K562 (cell line): ENCODE data around the gene ACTR1B. TPM values are rescaled to one million over a fixed set of nuclear protein-coding genes. Genes with fewer than 3 reads are reported as not detected.

ENCODE experiments used
- BACH1 ChIP-seq: fragments of 200-800 bp; sonication (Bioruptor generic); IDR thresholded peaks from 2 replicates; pipeline ENCODE4 v1.6.1; 2016; ENCODE audit warnings: missing genetic modification characterization, missing compliant biosample characterization
- BDP1 ChIP-seq: IDR thresholded peaks from 3 replicates; pipeline ENCODE4 v1.6.1; 2011; ENCODE audit not compliant: insufficient read length, insufficient read depth
- CHD7 ChIP-seq: fragments of 200-600 bp; sonication (generic); IDR thresholded peaks from one replicate; pipeline ENCODE4 v1.6.1; 2012; ENCODE audit warnings: mild to moderate bottlenecking, low read depth, low read length, inconsistent platforms
- PBX2 ChIP-seq, 2 experiments: IDR thresholded peaks in 1 of 2; conservative IDR thresholded peaks in 1 of 2; 2 replicates each; pipeline ENCODE4 v1.6.1; 2016; ENCODE audit warnings: low read depth in 2 of 2, mild to moderate bottlenecking in 1 of 2, missing compliant biosample characterization in 1 of 2, missing genetic modification characterization in 1 of 2, moderate library complexity in 1 of 2
- PRPF4 ChIP-seq: fragments of 200-400 bp; formaldehyde crosslinking; IDR thresholded peaks from one replicate; pipeline ENCODE4 v1.6.1; 2017; ENCODE audit warnings: low read length, low read depth, mild to moderate bottlenecking; ENCODE audit not compliant: insufficient read depth, poor library complexity, severe bottlenecking
- ZNF778 ChIP-seq: fragments of 450-650 bp; formaldehyde crosslinking; IDR thresholded peaks from 2 replicates; pipeline ENCODE4 v1.4.0; 2020; ENCODE audit warnings: mild to moderate bottlenecking, moderate library complexity
- polyA plus RNA-seq, 8 experiments: library from polyadenylated mRNA; depleted of rRNA in 4 of 8; stranded (reverse) in 5 of 8; unstranded in 3 of 8; fragments of >200 nt; fragmentation: Nextera tagmentation in 2 of 8; fragmentation: Illumina TruSeq in 1 of 8; extraction: Ambion mirVana in 2 of 8; extraction: Trizol in 1 of 8; gene quantifications; 2 replicates each; pipeline versions ENCODE4 v1.2.1 to v1.2.3, GENCODE V29; 2011 to 2014; ENCODE audit warnings: inconsistent platforms in 1 of 8, missing spikeins in 1 of 8
- total RNA-seq, 7 experiments: library from RNA; depleted of rRNA in 6 of 7; stranded (reverse); fragments of >200 nt in 6 of 7; fragmentation: Illumina TruSeq in 2 of 7; extraction: Trizol in 2 of 7; gene quantifications; 2 replicates each; pipeline versions ENCODE4 v1.2.1 to v1.2.3, GENCODE V29; 2011 to 2021; ENCODE audit warnings: low replicate concordance in 1 of 7

The ACTR1B gene
- total and polyA plus RNA-seq, 9 of the 15 experiments (the other 6 are each of a cell fraction or from before 2014, with no cell fraction given): 0.49 to 42.3 (median 22.5) TPM

GRCh38 chr2:97697252-97698235 is 33.7 kb upstream of the ACTR1B start (continued):
- TF ChIP-seq CHD7: no peak
- TF ChIP-seq PRPF4: no peak
- no peak for TF ChIP-seq BACH1 (tag)
- TF ChIP-seq PBX2 (CRISPR knock-in tag; IDR thresholded peaks at IDR 0.05; ENCODE audit: low read depth): no peak
- peak; percentile 88 for TF ChIP-seq PBX2 (tag; conservative IDR thresholded peaks at IDR 0.05; ENCODE audit: low read depth)
- TF ChIP-seq ZNF778 (CRISPR knock-in tag): no peak
- no peak for TF ChIP-seq BDP1
